GM19468 (cell line): ENCODE measurements around the gene ASB18.

Source experiments
- ATAC-seq: cut with Tn5 transposase; IDR thresholded peaks from one replicate; pipeline ENCODE4 v1.9.1; 2021; ENCODE audit warnings: mild to moderate bottlenecking, moderate library complexity, moderate number of reproducible peaks; ENCODE audit not compliant: unreplicated experiment; ENCODE audit errors: extremely low read depth

ASB18 gene

DNA sequence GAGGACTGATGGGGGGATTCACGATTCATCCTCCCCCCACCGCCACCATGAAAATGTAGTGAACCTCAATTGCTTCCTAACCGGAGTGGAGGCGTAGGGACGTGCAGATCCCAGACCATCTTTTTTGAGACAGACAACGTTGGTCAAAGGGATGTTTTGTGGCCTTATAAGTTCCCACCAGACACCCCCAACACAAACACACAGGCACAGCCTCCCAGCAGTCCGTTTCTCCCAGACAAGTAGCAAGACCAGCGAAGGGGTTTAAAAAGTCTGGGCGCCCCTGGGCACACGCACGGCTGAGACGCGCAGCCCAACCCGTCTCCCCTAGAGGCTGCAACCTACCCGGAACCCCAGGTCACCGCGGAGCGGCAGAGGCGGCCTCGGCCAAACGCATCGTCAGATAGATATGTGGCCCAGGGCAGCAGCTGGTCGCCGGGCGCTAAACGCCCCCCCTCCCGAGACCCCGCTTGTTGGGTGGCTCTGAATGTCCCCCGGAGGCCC is 97.4 kb downstream of the ASB18 start:
- ATAC-seq = no peak

GRCh38 chr2:236165842-236166795 is 98.1 kb downstream of the ASB18 start:
- ATAC-seq = no peak

- ATAC-seq = no peak
Observed at GRCh38 chr2:236164925-236165841, 99.0 kb downstream of the ASB18 start.

DNA sequence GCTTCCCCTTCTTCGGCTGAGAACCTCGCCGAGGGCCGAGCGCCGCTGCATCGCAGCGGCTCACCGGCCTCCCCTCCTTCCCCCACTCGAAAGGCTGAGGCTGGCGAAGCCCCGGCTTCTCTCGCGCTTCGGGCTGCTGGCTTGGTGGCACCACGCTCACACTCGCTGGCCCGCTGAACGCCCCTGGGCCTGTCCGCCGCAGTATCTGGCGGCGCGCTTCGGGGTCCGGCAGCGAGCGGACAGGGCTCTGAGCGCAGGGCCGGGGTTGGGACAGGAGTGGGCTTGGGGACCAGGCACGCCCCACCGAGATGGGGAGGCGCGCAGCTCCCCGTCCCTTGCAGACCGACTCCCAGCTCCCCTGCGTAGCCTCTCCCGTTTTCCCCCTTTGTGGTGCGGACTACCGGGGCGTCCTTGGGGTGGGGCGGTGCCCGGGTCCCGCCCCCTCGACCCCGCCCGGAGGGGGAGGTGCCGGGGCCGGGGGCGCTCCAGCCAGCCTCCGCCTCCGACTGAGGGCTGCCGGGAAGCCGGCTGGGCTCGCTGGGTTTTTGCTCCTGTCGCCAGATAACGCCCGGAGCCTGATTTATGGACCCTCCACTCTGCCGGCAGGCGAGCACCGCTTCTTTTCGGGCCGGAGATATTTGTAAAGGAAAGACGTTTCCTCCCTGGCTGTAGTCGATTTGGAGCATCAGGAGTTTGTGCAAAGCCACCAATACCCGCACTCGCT is 99.8 kb downstream of the ASB18 start:
- ATAC-seq = no peak

DNA sequence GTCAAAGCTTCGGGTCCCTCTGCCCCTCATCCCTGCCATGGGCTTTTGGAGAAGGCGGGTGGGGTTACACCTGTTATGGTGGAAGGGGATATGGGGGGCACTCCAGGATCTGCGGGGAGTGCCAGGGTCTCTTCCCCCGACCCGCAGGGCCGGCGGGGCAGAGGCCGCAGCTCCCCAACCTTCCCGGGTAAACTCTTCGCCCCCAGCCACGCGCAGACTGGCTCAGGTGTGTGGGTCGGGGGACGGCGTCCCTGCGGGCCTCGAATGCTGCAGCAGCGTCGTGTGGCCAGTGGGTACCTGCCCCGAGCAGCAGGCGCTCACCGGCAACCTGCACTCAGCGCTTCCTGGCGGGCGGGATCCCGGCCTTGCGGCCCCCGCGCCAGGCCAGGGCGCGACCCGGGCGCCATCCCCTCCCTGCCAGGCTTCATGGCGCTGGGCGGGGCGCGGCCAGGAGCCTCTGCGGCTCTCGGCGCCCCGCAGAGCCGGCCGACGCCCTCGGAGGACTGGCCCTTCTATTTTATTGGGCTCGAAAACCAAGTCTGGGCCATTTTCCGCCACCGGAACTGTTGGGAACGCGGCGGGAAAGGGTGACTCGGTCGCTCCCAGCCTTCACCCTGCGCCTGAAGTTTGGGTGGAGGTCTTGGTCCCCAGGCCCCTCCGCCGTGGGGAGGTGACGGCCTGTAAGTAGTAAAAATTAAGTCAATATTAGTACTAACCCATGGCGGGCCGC is 100.6 kb downstream of the ASB18 start:
- ATAC-seq = no peak

DNA sequence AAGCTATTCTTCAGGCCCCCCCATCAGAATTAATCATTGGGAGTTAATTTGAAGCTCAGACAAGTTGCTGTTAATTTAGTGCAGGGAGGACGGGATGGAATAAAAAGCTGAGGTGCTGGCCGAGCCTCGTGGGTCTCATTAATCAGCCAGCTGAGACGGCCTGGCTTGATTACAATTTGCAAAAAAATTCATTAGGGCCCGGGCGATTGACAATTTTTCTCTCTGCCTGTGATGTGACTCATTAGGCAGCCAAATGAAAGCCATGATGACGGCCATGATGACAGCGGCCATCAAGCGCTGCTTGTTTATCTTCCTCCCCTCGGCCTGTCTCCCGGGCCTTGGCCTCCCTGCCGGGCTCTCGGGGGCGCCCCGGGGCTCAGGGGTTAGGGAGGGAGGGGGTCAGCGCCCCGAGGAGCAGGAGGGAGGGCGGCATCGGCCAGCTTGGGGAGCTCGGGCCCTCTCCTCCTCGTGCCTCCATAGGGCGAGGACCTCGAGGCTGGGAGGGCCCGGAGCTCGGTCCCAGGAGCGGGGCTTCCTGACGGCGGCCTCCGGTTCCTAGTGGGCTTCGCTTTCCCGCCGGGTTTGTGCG is 101.2 kb downstream of the ASB18 start:
- no peak for ATAC-seq

GRCh38 chr2:236162031-236162845 is 102.0 kb downstream of the ASB18 start:
- no peak for ATAC-seq

- ATAC-seq = no peak
Observed at GRCh38 chr2:236161531-236161930, 102.7 kb downstream of the ASB18 start.

DNA sequence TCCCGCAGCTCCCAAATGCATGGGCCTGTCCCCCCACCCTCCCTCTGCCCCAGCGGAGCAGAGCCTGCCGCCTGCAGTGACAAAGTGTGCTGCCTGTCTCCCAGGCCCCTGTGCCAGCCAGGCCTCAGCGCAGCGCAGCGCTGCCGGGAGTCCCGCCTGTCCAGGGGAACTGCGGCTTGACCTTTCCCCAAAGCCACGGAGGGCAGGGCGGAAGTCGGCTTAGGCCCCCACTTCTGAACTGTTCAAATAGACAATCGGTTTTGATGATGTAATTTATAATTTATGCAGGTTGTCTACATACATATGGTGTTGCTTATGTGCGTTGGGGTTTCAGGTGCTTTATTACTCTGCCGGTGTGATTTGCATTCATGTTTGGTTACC is 103.1 kb downstream of the ASB18 start:
- ATAC-seq = no peak

DNA sequence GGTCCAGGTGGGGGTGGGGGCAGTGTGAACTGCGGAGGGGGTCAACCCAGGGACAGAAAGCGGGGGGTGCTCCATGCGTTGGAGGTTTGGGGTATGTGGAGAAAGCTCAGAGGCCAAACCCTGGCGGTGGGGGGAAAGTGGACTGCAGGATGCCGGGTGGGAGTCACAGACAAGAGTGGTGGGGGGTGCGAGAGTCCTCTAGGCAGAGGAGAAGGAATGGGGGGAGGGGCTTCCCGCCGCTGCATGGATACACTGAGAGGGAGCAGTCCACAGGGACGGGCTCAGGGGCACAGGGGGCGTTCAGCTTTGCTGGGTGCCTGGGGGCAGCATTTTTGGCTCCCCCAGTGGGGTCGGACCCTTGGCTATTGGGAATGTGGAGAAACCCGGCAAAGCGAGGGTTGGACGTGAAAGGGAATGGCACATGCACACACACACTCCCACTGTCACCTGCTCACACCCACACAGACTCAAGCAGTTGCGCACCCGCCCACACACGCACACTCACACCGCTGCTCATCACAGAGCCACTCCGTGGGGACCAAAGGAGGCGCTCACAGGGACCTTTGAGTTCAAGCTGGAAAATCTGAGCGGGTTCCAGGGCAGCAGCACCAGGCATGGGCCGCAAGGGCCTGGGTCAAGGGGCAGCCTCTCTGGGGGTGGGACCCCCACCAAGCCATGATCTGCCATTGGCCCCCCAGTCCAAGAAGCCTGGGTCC is 103.7 kb downstream of the ASB18 start:
- no peak for ATAC-seq

GRCh38 chr2:236159778-236160170 is 104.4 kb downstream of the ASB18 start:
- ATAC-seq = no peak

- ATAC-seq = no peak
Observed at GRCh38 chr2:236158969-236159777, 105.0 kb downstream of the ASB18 start.

GRCh38 chr2:236157815-236158498 is 106.2 kb downstream of the ASB18 start:
- ATAC-seq = no peak

GRCh38 chr2:236157366-236157765 is 106.8 kb downstream of the ASB18 start:
- ATAC-seq = no peak

GRCh38 chr2:236156860-236157194 is 107.4 kb downstream of the ASB18 start:
- ATAC-seq = no peak

- ATAC-seq = no peak
Observed at GRCh38 chr2:236156095-236156859, 107.9 kb downstream of the ASB18 start.
